H1 (cell line): ENCODE measurements around the gene OPN1MW3. TPM values are rescaled to one million over a fixed set of nuclear protein-coding genes. Genes with fewer than 3 reads are reported as not detected.

ENCODE experiments used
- CTCF ChIA-PET: fragments of 300-600 bp; sonication (Branson Sonifier 250); formaldehyde crosslinking; loops from one replicate; lab custom pipeline; 2021; ENCODE audit not compliant: partially characterized antibody; lab: Charles Lee
- POLR2A ChIA-PET: fragments of 300-600 bp; sonication (Branson Sonifier 250); formaldehyde crosslinking; loops from one replicate; lab custom pipeline; 2021; ENCODE audit warnings: inconsistent platforms; ENCODE audit not compliant: partially characterized antibody; lab: Charles Lee
- DNase-seq, 2 experiments: peaks; one replicate each; pipeline versions ENCODE4 v3.0.0 to v3.0.0-alpha.2; 2010 to 2022; ENCODE audit warnings: low spot score in 2 of 2, low read depth in 1 of 2, mixed read lengths in 1 of 2
- FAIRE-seq: peaks from 2 replicates; lab custom pipeline; 2011; peaks lifted over from hg19 to GRCh38; lab: Jason Lieb, UNC
- H2AFZ ChIP-seq: 2 replicates; pipeline ENCODE4 v1.8.1; 2012; ENCODE audit warnings: low read length, inconsistent platforms
- H2AK5ac ChIP-seq: 2 replicates; pipeline ENCODE4 v1.6.1; 2013; ENCODE audit warnings: low read depth, low read length
- H2BK120ac ChIP-seq: replicated peaks from 2 replicates; pipeline ENCODE3; 2013; ENCODE audit warnings: low read depth, low read length, inconsistent platforms
- H2BK12ac ChIP-seq: 2 replicates; pipeline ENCODE4 v1.6.1; 2013; ENCODE audit warnings: low read depth, low read length
- H2BK15ac ChIP-seq: 2 replicates; pipeline ENCODE4 v1.6.1; 2013; ENCODE audit warnings: low read length
- H2BK20ac ChIP-seq: 2 replicates; pipeline ENCODE4 v1.6.1; 2013; ENCODE audit warnings: low read length
- H2BK5ac ChIP-seq: 2 replicates; pipeline ENCODE4 v1.6.1; 2013; ENCODE audit warnings: low read depth, low read length
- H3K14ac ChIP-seq: 2 replicates; pipeline ENCODE4 v1.6.1; 2013; ENCODE audit warnings: inconsistent platforms; ENCODE audit not compliant: insufficient read length
- H3K18ac ChIP-seq: 2 replicates; pipeline ENCODE4 v1.6.1; 2013; ENCODE audit warnings: low read length; ENCODE audit errors: extremely low read depth
- H3K23ac ChIP-seq: 2 replicates; pipeline ENCODE4 v1.6.1; 2013; ENCODE audit warnings: inconsistent platforms; ENCODE audit not compliant: insufficient read length
- H3K23me2 ChIP-seq: 2 replicates; pipeline ENCODE4 v1.6.1; 2013; ENCODE audit warnings: low read depth, low read length
- H3K27ac ChIP-seq: 2 replicates; pipeline ENCODE4 v1.6.1; 2011; ENCODE audit warnings: low read depth, low read length, inconsistent platforms
- H3K27me3 ChIP-seq, 4 experiments: replicated peaks in 1 of 4; 1 replicate in 1 of 4; 2 replicates in 3 of 4; pipeline versions ENCODE4 v1.6.1 to v1.8.1; 2011 to 2013; ENCODE audit warnings: low read length in 3 of 4, mild to moderate bottlenecking in 3 of 4, inconsistent platforms in 2 of 4, mixed read lengths in 2 of 4, moderate library complexity in 1 of 4; ENCODE audit not compliant: control insufficient read depth in 3 of 4, insufficient read depth in 3 of 4; ENCODE audit errors: extremely low read depth in 1 of 4
- H3K36me3 ChIP-seq, 4 experiments: 2 replicates each; pipeline versions ENCODE4 v1.6.1 to v1.8.1; 2011 to 2013; ENCODE audit warnings: mild to moderate bottlenecking in 4 of 4, low read length in 3 of 4, moderate library complexity in 2 of 4, control low read depth in 1 of 4, inconsistent platforms in 1 of 4; ENCODE audit not compliant: insufficient read depth in 4 of 4, control insufficient read depth in 2 of 4
- H3K4ac ChIP-seq: replicated peaks from 2 replicates; pipeline ENCODE3; 2013; ENCODE audit warnings: low read length, low read depth, mixed read lengths, inconsistent platforms; ENCODE audit not compliant: insufficient read length
- H3K4me1 ChIP-seq, 4 experiments: replicated peaks in 1 of 4; 1 replicate in 1 of 4; 2 replicates in 3 of 4; pipeline versions ENCODE4 v1.6.1 to v1.8.1; 2011 to 2013; ENCODE audit warnings: low read length in 3 of 4, inconsistent platforms in 2 of 4, mixed read lengths in 1 of 4; ENCODE audit not compliant: insufficient read depth in 4 of 4, control insufficient read depth in 3 of 4
- H3K4me2 ChIP-seq, 2 experiments: 2 replicates each; pipeline versions ENCODE4 v1.6.1 to v1.8.1; 2011 to 2013; ENCODE audit warnings: low read depth in 2 of 2, low read length in 2 of 2, control low read depth in 1 of 2, inconsistent platforms in 1 of 2, mild to moderate bottlenecking in 1 of 2; ENCODE audit not compliant: insufficient read depth in 1 of 2
- H3K4me3 ChIP-seq, 4 experiments: fragments of 200-600, 300-600 bp in 1 of 4; sonication (generic), shearing (Covaris generic), sonication (Bioruptor Twin) in 1 of 4; 2 replicates each; pipeline versions ENCODE4 v1.5.1 to v1.8.1; 2011 to 2016; ENCODE audit warnings: low read length in 4 of 4, low read depth in 3 of 4, control low read depth in 2 of 4, inconsistent platforms in 2 of 4, mild to moderate bottlenecking in 2 of 4, mixed read lengths in 1 of 4, moderate library complexity in 1 of 4; ENCODE audit not compliant: insufficient read depth in 2 of 4; ENCODE audit errors: extremely low read depth in 1 of 4
- H3K56ac ChIP-seq: replicated peaks from 2 replicates; pipeline ENCODE3; 2013; ENCODE audit warnings: low read depth, mild to moderate bottlenecking, mixed read lengths, low read length, inconsistent platforms; ENCODE audit not compliant: insufficient read length
- H3K79me1 ChIP-seq: 2 replicates; pipeline ENCODE4 v1.6.1; 2013; ENCODE audit warnings: low read depth, low read length, control low read depth
- H3K79me2 ChIP-seq, 2 experiments: 2 replicates each; pipeline versions ENCODE4 v1.6.1 to v1.8.1; 2012 to 2013; ENCODE audit warnings: low read length in 2 of 2, mild to moderate bottlenecking in 2 of 2, inconsistent platforms in 1 of 2; ENCODE audit not compliant: insufficient read depth in 2 of 2, control insufficient read depth in 1 of 2
- H3K9ac ChIP-seq, 4 experiments: replicated peaks in 1 of 4; 1 replicate in 1 of 4; 2 replicates in 3 of 4; pipeline versions ENCODE4 v1.6.1 to v1.8.1; 2011 to 2013; ENCODE audit warnings: low read depth in 3 of 4, low read length in 3 of 4, control low read depth in 2 of 4, mild to moderate bottlenecking in 2 of 4, moderate library complexity in 2 of 4, inconsistent platforms in 1 of 4; ENCODE audit errors: extremely low read depth in 1 of 4
- H3K9me3 ChIP-seq, 2 experiments: 2 replicates each; pipeline versions ENCODE4 v1.6.1 to v1.8.1; 2012 to 2013; ENCODE audit warnings: mild to moderate bottlenecking in 2 of 2, moderate library complexity in 2 of 2, control low read depth in 1 of 2, inconsistent platforms in 1 of 2, low read depth in 1 of 2, low read length in 1 of 2, mixed read lengths in 1 of 2; ENCODE audit not compliant: insufficient read depth in 2 of 2
- H4K20me1 ChIP-seq, 2 experiments: replicated peaks in 1 of 2; 2 replicates each; pipeline versions ENCODE3 to v1.8.1; 2011 to 2013; ENCODE audit warnings: inconsistent platforms in 2 of 2, low read length in 2 of 2, mild to moderate bottlenecking in 1 of 2; ENCODE audit not compliant: insufficient read depth in 2 of 2, control insufficient read depth in 1 of 2
- H4K5ac ChIP-seq: 2 replicates; pipeline ENCODE4 v1.6.1; 2013; ENCODE audit warnings: low read length, low read depth, mixed read lengths, inconsistent platforms; ENCODE audit not compliant: insufficient read length
- H4K8ac ChIP-seq: 2 replicates; pipeline ENCODE4 v1.8.0; 2013; ENCODE audit warnings: mild to moderate bottlenecking, moderate library complexity, low read length, inconsistent platforms; ENCODE audit not compliant: insufficient read depth; ENCODE audit errors: extremely low read depth
- H4K91ac ChIP-seq: replicated peaks from 2 replicates; pipeline ENCODE3; 2013; ENCODE audit warnings: low read length, mixed read lengths, inconsistent platforms; ENCODE audit not compliant: insufficient read length
- JUND ChIP-seq: IDR thresholded peaks from 2 replicates; pipeline ENCODE4 v1.6.1; 2011; ENCODE audit warnings: mild to moderate bottlenecking, improper control_type of control experiment, low read length
- POLR2A ChIP-seq, 2 experiments: IDR thresholded peaks; 1 replicate in 1 of 2; 2 replicates in 1 of 2; pipeline ENCODE4 v1.6.1; 2011; ENCODE audit warnings: low read depth in 2 of 2, low read length in 2 of 2, mild to moderate bottlenecking in 2 of 2; ENCODE audit errors: control extremely low read depth in 1 of 2
- SP2 ChIP-seq: IDR thresholded peaks from 2 replicates; pipeline ENCODE4 v1.6.1; 2012; ENCODE audit warnings: mild to moderate bottlenecking, low read length, inconsistent platforms
- TCF12 ChIP-seq: IDR thresholded peaks from 2 replicates; pipeline ENCODE4 v1.6.1; 2011; ENCODE audit warnings: low read depth, mild to moderate bottlenecking, low read length
- WGBS, 2 experiments: shearing (Covaris generic) in 1 of 2; methylation state at CpG; one replicate each; pipeline versions ENCODE4 v1.1.6 to v1.1.7; 2013 to 2015; ENCODE audit warnings: low lambda C conversion rate in 2 of 2, mixed read lengths in 2 of 2, inconsistent platforms in 1 of 2, low coverage in 1 of 2, missing lambda C conversion rate in 1 of 2; ENCODE audit not compliant: insufficient replicate concordance in 2 of 2, insufficient coverage in 1 of 2, insufficient read length in 1 of 2; ENCODE audit errors: extremely low coverage in 1 of 2, missing lambda C conversion rate in 1 of 2; 5-methylcytosine and 5-hydroxymethylcytosine counted together
- polyA plus RNA-seq, 7 experiments: library from polyadenylated mRNA; depleted of rRNA in 3 of 7; stranded (reverse) in 5 of 7; unstranded in 2 of 7; fragments of >200 nt in 5 of 7; fragments of 200-250 nt in 2 of 7; gene quantifications; 1 replicate in 5 of 7; 2 replicates in 1 of 7; 4 replicates in 1 of 7; pipeline versions ENCODE4 v1.2.1 to v1.2.3, GENCODE V29; 2011 to 2013; ENCODE audit warnings: missing spikeins in 2 of 7, mixed read lengths in 2 of 7
- total RNA-seq: library from RNA; stranded (reverse); fragmentation: NEBNext Ultra II Directional; extraction: Animal tissue kit (Norgen Biotek cat#: 25700); gene quantifications from 2 replicates; pipeline ENCODE4 v1.2.1, GENCODE V29; 2021

OPN1MW3 gene
- total and polyA plus RNA-seq, 2 of the 8 experiments (the other 6 are each of a cell fraction or from before 2014, with no cell fraction given): not detected

DNA sequence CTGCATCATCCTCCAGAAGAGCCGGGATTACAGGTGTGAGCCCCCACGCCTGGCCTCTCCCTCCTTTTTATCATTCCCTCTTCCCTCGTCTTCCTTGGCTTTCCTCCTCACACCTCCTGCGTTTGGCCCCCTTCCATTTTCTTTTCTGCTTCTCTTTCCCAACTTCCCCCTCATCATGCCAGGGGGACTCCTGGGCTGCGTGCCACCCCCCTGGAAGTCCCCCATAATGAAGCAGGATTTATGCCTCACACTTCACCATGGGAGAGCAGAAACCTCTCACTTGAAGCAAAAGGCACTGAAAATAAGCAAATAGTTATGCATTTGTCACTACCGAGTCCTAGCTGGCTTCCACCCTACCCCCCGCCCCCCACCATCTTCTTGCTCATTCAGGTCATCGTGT is 46.1 kb downstream of the OPN1MW3 start:
- ChIA-PET CTCF (no interaction called here), POLR2A (no interaction called here)
- no peaks in the 10 kb centered on the region for H4K20me1 ChIP-seq
- H2AFZ ChIP-seq: no peak overlapping the region
- H3K18ac ChIP-seq: no peak overlapping the region
- no peak overlapping the region for H3K9ac ChIP-seq
- TF ChIP-seq JUND (no peak), SP2 (no peak), POLR2A (IDR thresholded peaks at IDR 0.05; ENCODE audit: control extremely low read depth in 1 of 2, low read depth in 2 of 2, low read length in 2 of 2) (no peak), TCF12 (no peak)
- H3K14ac ChIP-seq: no peak overlapping the region
- no peak overlapping the region for H3K4me3 ChIP-seq
- H4K5ac ChIP-seq: no peak overlapping the region
- H3K4me1 ChIP-seq: peaks cover 0 to 3% (median 0%) of the 10 kb centered on the region in 4 experiments; a peak in 1 of 7 replicates
- FAIRE-seq (no peak), DNase-seq (no peak)
- H3K56ac ChIP-seq: no peak overlapping the region
- WGBS, 2 experiments: 87% methylated on average over 2 of the region's 8 CpGs; no CpG with 5 or more reads in 1 of the 2 experiments
- no peak overlapping the region for H3K23ac ChIP-seq
- no peak overlapping the region for H2BK120ac ChIP-seq
- no peak overlapping the region for H2BK20ac ChIP-seq
- no peak overlapping the region for H3K27ac ChIP-seq
- H3K79me1 ChIP-seq: no peaks in the 10 kb centered on the region
- H3K9me3 ChIP-seq: no peaks in the 10 kb centered on the region
- no peaks in the 10 kb centered on the region for H3K23me2 ChIP-seq
- no peak overlapping the region for H3K4me2 ChIP-seq
- H2BK15ac ChIP-seq: no peak overlapping the region
- no peak overlapping the region for H3K4ac ChIP-seq
- no peak overlapping the region for H2BK12ac ChIP-seq
- no peak overlapping the region for H4K91ac ChIP-seq
- no peak overlapping the region for H4K8ac ChIP-seq
- no peaks in the 10 kb centered on the region for H3K36me3 ChIP-seq
- H2BK5ac ChIP-seq: no peak overlapping the region
- no peak overlapping the region for H2AK5ac ChIP-seq
- H3K79me2 ChIP-seq: no peaks in the 10 kb centered on the region
- H3K27me3 ChIP-seq: no peaks in the 10 kb centered on the region
